ENCODE results near the gene FLRT1.

DNA sequence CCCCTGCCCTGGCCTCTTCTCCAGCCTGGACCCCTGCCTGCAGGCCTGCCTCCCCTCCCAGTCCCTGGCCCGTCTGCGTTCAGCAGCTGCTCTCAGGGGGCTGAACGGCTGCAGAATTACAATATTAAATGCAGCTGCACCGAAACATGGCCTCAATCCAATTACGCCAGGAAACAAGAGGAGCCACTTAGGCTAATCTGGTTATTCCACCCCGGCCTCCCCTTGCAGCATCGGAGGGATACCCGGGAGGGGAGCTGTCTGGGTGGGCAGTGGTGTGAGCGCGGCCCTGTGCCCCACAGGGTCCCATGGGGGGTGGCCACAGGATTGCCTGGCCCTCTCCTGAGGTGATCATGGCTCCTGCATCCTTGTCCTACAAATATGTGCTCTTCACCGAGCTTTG is 42.6 kb downstream of the FLRT1 start:
- TF ChIP-seq, protein P1, sequence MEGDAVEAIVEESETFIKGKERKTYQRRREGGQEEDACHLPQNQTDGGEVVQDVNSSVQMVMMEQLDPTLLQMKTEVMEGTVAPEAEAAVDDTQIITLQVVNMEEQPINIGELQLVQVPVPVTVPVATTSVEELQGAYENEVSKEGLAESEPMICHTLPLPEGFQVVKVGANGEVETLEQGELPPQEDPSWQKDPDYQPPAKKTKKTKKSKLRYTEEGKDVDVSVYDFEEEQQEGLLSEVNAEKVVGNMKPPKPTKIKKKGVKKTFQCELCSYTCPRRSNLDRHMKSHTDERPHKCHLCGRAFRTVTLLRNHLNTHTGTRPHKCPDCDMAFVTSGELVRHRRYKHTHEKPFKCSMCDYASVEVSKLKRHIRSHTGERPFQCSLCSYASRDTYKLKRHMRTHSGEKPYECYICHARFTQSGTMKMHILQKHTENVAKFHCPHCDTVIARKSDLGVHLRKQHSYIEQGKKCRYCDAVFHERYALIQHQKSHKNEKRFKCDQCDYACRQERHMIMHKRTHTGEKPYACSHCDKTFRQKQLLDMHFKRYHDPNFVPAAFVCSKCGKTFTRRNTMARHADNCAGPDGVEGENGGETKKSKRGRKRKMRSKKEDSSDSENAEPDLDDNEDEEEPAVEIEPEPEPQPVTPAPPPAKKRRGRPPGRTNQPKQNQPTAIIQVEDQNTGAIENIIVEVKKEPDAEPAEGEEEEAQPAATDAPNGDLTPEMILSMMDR (IDR thresholded peaks at IDR 0.05): no peak
- TF ChIP-seq POLR2A (IDR thresholded peaks at IDR 0.05): no peak

Measured in ovary (tissue), 3 donors.